HS-5 (cell line): ENCODE data around the gene PEX5L.
"Not testable (repeated sequence)": the region's sequence is repeated elsewhere in the genome, so short reads cannot be mapped to it uniquely, and the experiment has no call there.

Experiments
- DNase-seq: peaks from one replicate; pipeline ENCODE4 v3.0.0-alpha.2; 2012; ENCODE audit warnings: low read depth

The PEX5L gene, protein sequence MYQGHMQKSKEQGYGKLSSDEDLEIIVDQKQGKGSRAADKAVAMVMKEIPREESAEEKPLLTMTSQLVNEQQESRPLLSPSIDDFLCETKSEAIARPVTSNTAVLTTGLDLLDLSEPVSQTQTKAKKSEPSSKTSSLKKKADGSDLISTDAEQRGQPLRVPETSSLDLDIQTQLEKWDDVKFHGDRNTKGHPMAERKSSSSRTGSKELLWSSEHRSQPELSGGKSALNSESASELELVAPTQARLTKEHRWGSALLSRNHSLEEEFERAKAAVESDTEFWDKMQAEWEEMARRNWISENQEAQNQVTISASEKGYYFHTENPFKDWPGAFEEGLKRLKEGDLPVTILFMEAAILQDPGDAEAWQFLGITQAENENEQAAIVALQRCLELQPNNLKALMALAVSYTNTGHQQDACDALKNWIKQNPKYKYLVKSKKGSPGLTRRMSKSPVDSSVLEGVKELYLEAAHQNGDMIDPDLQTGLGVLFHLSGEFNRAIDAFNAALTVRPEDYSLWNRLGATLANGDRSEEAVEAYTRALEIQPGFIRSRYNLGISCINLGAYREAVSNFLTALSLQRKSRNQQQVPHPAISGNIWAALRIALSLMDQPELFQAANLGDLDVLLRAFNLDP

DNA sequence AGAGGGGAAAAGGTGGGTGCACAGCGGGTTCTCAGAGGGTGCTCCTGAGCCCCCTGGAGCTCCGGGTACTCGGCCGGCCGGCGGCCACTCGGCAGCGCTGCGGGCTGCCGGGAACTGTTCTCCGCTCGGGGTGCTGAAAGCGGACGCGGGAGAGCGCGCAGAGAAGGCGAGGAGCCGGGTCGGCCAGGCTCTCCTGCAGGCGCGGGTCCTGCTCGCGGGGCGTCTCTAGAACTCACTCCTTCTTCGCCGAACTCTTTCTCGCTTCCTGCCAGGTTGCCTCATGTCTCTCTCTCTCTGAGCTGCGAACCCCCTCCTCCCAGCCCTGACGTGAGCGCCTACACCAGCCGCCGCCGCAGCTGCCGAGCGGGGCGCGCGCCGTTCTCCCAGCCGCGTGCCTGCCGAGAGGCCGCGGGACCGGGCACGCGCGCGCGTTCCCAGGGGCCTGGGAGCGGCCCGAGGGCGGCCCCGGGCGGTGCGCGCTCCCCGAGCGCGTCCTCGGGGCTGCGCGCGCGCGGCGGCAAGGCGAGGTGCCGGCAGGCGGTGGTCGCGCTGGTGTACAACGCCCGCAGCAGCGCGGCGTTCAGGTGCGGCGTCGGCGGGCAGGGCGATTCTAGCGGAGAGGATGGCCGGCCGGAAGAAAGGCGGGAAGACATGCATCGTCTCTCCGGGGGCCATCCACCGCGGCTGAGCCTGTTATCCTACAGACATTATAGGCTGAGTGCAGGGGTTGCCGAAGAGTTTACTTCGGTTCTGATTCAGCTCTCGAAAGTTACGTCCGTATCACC is at the start of gene PEX5L:
TSS of gene PEX5L (minus strand) at position 267 of the 785 bp plus-strand sequence. CDS start 338 bp downstream, outside the sequence.
- no peak for DNase-seq

DNA sequence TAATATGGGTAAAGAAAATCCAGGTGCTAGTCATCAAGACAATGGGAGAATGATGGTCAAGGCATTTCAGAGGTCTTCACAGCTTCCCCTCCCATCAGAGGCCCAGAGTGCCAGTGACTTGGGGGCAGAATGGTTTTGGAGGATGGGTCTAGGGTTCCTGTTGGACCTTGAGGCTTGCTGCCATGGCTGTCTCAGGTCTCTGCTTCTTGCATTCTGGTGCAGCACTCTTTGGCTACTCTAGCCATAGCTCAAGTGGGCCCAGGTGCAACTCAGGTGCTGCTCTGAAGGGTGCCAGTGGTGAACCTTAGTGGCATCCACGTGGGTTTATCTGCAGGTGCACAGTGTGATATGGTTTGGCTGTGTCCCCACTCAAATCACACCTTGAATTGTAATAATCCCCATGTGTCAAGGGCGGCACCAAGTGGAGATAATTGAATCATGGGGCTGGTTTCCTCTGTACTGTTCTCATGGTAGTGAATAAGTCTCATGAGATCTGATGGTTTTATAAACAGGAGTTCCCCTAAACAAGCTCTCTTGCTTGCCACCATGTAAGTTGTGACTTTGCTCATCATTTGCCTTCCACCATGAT is 48.5 kb upstream of the PEX5L start:
- DNase-seq: no peak

DNA sequence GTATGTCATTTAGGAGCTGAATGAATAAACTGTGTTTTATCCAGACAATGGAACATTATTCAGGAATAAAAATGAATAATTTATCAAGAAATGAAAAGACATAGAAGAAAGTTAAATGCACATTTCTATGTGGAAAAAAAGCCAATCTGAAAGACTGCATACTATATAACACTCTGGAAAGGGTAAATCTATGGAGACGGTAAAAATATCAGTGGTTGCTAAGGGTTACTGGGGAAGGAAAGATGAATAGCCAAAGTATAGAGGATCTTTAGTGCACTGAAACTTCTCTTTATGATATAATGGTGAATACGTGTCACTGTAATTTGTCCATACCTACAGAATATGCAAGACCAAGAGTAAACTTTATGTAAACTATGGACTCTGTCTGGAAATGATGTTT is 46.0 kb upstream of the PEX5L start:
- no peak for DNase-seq

DNA sequence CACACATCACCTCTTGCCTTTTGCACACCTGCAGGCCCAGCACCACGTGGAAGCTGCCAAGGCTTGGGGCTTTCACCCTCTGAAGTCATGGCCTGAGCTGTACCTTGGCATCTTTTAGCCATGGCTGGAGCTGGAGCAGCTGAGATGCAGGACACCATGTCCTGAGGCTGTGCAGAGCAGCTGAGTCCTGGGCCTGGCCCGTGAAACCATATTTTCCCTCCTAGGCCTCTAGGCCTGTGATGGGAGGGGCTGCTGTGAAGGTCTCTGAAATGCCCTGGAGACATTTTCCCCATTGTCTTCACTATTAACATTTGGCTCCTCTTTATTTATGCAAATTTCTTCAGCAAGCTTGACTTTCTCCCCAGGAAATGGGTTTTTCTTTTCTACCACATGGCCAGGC is 41.9 kb upstream of the PEX5L start:
- no peak for DNase-seq

DNA sequence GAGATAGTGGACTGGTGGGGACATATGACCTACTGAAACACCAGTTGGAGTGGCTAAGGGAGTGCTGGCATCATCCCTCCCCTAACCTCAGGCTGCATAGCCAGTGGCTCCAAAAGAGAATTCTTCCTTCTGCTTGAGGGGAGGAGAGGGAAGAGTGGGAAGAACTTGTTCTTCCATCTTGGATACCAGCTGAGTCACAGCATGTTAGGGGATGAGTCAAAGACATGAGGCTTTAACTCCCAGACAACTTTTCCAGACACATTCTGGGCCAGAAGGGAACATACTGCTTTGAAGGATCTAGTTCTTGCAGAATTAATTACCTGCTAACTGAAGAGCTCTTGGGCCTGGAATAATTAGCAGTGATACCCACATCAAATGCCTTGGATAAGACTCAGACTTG is 36.8 kb upstream of the PEX5L start:
- no peak for DNase-seq

DNA sequence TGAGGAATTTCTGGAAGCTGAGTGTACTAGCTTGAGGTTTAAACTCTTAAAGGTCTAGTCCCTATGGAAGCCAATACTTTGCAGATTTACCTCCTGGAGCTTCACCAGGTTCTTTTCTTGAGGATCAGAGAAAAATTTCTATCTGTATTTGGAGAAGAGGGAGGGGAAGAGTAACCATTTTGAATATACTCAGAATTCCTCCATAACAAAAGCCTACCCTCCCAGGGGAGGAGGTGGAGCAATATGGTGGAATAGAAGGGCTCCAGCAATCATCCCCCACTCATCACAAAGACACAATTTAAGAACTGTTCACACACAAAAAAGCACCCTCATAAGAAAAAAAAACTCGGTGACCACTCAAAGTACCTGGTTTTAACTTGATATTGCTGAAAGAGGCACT is 36.0 kb upstream of the PEX5L start:
- DNase-seq: no peak

DNA sequence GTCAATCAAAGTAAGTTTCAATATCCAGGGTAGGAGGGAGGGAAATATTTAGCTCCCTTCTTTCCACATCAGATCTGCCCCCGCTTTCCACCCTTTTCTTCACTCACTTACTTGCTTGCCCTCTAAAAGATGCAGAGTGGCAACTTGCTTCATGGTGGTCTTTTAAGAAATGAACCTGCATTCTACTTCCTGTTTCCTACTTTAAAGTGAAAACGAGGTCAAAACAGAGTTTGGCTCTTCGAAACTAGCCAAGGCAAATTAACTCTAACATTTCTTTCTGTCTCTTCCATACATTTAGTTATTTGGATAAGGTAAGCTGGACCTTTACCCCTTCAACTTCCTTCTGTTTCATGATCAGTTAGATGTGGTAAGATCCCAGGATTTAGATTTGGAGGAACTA is 34.2 kb upstream of the PEX5L start:
- no peak for DNase-seq

DNA sequence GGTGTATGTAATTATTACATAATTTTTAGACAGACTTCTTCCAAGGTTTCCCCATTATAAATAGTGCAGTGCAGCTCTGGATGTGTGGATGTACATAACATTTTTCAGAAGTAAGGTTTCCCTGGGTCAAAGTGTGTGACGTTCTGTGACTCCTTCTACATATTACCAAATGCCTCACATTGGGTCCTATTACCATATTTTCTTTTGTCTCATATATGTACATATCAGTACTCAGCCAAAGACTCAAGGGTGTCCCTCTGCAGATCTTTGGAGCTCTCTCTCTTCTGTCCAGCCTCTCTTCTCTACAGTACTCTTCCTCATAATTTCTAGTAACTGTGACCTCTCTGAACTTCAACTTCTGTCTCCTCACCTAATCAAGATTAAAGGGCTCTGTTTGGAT is 31.3 kb upstream of the PEX5L start:
- DNase-seq: no peak

DNA sequence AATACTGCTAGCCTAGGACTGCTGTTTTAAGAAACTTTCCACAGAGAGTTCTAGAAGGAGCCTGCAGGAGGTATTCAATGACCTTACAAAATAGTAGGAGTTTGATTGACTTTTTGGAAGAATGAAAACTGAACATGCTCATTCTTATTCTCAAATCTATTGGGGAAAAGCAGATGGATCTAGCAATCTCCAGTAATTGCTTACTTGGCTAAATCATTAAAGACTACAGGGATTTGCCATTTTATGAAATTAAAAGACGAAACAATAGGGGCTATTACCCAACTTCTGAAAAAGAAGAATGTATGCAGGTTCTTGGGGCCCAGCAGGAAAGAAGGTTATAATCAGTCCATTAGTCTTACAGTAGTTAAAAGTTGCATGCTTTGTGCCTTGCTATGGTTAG is 29.9 kb upstream of the PEX5L start:
- no peak for DNase-seq

DNA sequence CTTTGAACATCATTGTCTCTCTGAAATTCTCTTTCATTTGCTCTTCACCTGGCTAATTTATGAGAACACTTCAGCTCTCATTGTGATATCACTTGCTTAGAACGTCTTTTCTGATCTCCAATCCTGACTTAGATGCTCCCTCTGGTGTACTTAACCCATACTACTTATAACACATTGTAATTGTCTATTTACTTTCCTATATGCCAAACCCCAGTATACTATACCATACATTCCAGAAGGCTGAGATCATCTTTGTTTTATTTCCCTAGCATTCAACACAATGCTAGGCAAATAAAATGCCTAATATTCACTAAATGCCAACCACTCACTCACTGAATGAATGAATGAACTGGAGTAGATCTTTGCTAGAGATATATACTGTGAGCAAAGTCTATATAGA is 27.0 kb upstream of the PEX5L start:
- no peak for DNase-seq

DNA sequence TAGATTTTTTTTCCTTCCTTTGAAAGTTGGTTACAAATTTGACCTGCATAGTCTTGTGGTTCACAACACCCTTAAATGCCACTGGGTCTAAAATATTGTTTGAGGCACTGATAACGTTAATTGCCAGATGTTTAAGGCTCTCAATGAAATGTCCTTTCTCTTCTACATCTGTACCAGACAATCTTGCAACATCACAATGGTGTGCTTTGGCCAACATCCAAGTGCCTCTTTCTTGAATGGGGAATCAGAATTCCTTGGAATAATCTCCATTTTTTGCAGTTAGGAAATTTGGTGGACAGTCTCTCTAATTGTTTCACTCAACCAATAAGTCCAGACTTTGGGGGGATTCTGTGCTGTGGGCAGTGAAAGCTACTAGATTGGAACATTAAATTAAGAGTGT is 26.0 kb upstream of the PEX5L start:
- DNase-seq: no peak

DNA sequence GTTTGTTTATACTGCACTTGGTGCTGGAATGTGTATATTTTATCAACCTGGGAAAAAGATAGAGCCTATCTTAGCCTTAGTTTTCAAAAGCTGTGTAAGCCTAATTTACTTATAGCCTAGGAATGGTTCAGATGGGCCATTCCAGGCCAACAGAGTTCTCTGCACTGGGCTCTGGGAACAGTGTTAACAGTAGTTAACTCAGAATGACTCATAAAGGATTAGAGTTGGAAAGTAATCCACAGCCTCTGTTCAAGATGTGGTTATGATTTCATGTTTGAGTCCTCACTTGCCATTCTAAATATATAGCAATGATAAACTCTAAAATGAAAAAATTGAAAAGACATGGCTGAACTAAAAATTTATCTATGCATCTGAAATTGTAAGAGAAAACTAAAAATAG is 22.6 kb upstream of the PEX5L start:
- DNase-seq: no peak

DNA sequence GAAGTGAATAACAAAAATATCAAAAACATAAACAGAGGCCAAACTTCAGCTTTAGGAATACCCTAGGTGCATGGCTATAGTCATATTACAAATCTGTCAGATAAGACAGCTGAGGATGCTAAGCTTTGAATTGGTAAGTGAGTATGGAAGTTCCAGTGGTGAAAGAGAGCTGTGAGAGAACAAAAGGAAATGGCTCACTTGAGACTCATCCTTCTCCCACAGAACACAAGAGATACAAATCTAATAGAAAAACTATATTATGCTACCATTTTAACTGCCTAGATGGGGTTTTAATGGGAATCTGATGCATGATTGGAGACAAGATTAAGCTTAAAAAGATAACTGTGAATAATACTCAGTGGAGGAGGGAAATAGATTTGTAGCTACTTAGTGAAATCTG is 21.5 kb upstream of the PEX5L start:
- no peak for DNase-seq

DNA sequence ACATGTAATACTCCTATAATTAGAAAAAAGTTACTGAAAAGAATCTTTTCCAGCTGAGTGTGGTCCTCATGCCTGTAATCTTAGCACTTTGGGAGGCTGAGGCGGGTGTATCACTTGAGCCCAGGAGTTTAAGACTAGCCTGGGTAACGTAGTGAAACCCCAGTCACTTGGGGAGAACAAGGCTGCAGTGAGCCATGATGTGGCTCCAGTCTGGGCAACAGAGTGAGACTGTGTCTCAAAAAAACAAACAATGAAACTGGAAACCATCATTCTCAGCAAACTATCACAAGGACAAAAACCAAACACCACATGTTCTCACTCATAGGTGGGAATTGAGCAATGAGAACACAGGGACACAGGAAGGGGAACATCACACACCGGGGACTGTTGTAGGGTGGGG is 18.9 kb upstream of the PEX5L start:
- DNase-seq: not testable (repeated sequence)

DNA sequence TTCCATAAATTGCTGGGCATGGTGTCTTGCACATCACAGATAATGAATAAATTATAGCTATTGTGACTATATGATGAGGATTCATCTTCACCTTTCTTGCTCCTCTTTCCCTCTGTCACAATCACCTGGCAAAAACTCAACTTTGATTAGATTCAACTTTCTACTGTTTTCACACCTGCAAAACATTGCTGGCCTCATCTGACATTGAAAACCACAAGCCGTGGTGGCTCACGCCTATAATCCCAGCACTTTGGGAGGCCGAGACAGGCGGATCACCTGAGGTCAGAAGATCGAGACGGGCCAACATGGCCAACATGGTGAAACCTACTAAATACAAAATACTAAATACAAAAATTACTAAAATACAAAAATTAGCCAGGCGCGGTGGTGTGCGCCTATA is 12.7 kb upstream of the PEX5L start:
- DNase-seq: no peak

DNA sequence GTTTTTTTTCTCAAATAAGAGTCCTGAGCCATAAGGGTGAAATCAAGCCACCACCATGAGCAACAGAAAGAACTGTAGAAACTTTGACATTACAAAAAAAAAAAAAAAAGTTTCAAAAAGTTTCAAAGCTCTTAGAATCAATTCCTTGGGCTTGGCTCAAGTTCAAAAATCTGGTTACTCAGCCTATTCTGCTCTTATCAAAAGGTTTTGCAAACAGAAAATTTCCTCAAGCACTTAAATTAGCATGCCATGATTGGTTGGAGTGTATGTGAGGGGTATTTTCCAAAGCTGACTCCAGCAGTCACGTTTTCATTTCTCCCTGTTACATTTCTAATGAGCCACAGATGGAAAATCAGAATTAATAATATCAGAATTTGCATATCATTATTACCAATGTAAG is 12.1 kb upstream of the PEX5L start:
- DNase-seq: peak; percentile 55

DNA sequence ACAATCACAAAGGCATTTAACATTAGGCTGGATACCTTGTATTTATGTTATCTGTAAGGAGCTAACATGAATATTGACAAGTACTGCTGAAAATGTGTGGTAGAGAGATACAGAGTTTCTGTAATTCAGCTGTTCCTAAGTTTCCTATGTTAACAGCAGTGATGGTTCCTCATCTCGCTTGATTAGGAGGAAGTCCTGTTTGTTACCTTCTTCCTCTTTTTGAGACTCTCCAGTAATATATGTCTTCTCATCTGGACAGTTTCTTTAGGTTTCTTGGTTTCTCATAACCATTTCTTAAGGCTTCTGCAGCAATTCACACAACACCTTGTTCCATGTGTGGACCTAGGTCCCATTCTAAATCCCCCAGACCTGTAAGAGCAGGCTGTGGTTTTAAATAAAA is 11.4 kb upstream of the PEX5L start:
- no peak for DNase-seq

DNA sequence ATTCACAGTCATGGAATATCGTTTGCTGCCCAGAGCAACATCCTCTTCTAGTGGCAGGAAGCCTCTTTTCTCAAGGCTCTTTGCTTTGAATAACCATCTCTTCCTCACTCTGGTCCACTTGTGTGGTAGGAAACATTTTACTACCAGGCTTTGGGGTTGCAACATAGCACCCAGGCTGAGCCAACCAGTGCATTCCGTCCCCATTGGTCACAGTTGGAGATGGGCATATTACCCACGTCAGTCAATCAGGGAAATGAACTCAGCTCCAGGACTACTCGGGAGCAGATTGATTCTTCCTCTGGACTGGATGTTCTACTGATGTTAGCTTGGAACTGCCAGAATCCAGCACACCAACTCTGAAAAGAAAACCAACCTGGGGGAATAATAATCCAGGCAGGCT is 4.2 kb upstream of the PEX5L start:
- DNase-seq: no peak

DNA sequence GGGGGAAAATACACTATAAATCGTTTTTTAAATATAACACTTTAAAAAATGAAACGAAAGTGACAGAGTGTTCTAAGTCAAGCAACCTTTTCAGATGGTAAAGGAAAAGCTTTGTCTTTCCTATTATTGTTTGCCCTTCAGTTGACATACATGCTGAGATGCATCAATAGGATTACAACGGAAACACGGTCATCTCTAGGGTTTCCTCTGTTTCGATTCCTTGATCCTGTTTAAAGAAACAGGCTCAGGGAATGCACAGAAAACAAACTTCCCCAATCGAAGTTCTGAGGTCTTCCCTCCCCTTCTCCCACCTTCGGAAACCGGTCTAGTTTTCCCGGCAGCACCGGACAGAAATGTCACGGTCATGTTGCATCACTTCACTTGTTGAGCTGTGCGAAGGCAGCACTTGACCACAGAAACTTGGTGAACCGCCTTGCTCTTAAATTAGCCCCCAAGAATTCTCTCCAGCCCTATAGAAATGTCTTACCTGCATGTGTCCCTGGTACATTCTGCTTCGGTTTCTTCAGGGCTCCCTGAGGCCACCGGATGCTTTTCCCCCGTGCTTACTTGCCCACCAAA is 556 bp downstream of the PEX5L start:
- no peak for DNase-seq

DNA sequence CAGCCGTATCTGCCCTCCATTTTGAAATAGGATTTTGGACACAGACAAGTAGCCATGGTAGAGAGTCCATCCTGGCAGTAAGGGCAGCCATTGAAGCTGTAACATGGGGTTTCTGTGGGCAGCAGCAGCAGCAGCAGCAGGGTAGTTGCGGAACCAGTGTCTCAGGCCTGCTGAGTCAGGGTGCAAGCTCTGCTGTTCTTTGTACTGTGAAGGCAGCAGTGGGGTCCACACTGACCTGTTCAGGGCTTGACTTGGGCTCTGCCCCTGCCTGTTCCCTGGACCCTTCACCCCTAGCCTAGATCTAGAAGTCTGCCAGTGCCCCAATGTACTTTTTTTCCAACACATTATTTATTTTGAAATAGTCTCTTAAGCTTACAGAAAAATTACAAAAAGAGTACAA is 9.7 kb downstream of the PEX5L start:
- DNase-seq: no peak

DNA sequence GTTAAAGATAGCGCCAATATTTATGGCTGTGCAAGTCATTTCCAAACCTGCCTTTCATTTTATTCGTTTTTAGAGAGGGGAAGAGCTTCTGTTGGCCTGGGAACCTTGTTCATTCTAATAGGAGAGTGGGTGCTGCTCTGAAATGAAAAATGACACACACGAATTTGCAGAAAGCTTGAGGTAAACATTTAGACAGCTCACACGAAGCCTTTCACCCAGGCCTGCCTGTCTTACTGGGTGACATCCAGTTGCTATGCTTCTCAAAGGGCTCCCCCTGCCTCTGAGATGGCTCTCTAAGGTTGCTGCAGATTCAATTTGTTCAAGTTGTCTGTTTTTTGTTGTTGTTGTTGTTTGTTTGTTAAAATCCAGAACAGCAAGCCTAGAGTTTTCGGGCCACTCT is 18.2 kb downstream of the PEX5L start:
- DNase-seq: no peak

DNA sequence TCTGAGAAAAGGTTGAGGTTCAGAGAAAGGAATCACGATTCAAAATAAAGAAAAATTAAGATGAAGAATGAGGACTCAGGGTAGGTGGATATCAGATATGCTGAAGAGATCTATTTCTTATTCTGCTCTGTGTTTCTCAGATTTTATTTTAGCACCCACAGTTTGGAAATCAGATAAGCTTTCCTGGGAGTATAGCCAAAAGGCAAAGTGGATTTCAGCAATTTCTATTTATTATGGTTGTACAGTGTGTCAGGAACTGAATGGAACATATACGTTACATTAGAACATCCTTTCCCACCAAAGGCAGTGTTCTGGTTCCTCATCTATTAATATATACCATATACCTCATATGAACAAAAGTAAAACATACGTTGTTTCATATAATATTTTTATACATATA is 18.9 kb downstream of the PEX5L start:
- no peak for DNase-seq
